NOMO-1 treated with dmso at 0.1 percent for 144 hours (cell line): ENCODE results near the gene HMCN2.

ENCODE experiments used
- DNase-seq: peaks from one replicate; lab custom pipeline; 2025; ENCODE audit not compliant: unreplicated experiment; lab: John Stamatoyannopoulos, UW

The HMCN2 gene

GRCh38 chr9:130462685-130463540 is 197.4 kb downstream of the HMCN2 start:
- DNase-seq: no peak

GRCh38 chr9:130463763-130464745 is 198.5 kb downstream of the HMCN2 start:
- DNase-seq: no peak

GRCh38 chr9:130465383-130466096 is 200.0 kb downstream of the HMCN2 start:
- no peak for DNase-seq

- no peak for DNase-seq
These were observed 201.1 kb downstream of the HMCN2 start for GRCh38 chr9:130466537-130467217.

GRCh38 chr9:130467316-130467715 is 201.8 kb downstream of the HMCN2 start:
- DNase-seq: no peak

DNA sequence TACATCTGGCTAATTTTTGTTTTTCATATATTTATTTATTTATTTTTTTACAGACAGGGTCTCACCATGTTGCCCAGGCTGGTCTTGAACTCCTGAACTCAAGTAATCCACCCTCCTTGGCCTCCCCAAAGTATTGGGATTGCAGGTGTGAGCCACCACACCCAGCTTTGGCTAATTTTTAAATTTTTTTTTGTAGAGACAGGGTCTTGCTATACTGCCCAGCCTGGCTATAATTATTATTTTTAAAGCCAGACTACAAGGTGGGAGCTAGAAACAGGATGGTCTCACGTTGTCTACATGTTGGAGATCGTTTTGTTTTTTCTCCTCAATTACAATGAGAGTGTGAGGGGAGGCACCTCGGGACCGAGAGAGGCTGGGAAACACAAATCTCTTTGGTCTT is 203.0 kb downstream of the HMCN2 start:
- no peak for DNase-seq

GRCh38 chr9:130470269-130470668 is 204.7 kb downstream of the HMCN2 start:
- DNase-seq: no peak

GRCh38 chr9:130470950-130471349 is 205.4 kb downstream of the HMCN2 start:
- DNase-seq: no peak

- no peak for DNase-seq
These were observed 206.0 kb downstream of the HMCN2 start for GRCh38 chr9:130471411-130472183.

GRCh38 chr9:130472184-130472705 is 206.7 kb downstream of the HMCN2 start:
- no peak for DNase-seq

DNA sequence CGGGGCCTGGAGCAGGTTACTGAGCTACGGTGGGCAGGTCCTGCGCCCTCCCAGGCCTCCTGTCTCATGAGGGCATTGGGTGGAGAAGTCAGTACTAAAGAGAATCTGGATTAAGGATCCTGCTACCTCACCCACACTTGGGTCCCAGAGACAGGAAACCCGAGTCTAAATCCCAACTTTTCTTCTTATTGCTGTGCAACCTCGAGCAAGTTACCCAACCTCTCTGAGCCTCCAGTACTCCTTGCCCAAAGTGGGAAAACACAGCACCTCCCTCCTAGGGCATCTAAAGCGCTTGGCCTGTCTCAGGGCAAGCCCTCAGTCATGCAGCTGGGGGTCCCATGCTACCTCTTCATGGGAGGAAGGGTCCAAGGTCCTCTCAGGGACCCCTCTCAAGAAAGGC is 207.4 kb downstream of the HMCN2 start:
- no peak for DNase-seq

DNA sequence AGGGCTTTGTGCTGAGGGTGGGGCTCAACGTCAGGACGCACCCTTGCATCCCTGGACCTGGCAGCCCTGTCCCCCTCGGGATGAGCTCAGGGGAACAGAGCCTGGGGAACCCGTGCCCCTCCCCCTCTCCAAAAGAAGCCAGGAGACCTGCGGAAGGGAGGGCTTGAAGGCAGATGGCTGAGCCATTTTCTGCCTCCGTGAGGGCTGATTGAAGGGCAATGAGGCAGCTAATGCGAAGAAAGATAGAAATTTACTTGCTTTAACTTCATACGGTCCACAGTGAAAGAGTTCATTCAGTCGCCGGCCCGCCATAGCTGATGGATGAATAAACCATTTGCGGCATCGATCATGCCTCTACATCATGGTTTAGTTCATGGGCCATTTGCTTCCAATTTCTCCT is 208.0 kb downstream of the HMCN2 start:
- DNase-seq: no peak

DNA sequence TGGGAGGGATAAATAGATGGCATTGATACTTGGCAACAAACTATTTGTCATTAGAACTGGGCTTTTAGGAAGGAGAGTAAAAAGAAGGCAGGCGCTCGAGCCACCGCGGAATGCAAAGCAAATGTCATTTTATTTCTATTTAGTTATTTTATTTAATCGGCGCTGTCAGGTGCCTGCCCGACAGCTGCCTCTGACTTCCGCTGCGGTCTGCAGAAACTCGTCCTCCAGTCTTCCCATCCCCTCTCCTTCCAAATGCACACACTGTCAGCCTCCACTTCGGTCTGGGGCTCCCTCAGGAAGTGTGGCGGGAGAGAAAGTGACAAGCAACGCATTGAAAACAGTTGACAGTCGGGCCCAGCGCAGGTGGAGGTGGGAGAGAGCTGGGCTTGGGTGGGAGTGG is 208.5 kb downstream of the HMCN2 start:
- no peak for DNase-seq

GRCh38 chr9:130476151-130476730 is 210.7 kb downstream of the HMCN2 start:
- DNase-seq: no peak

DNA sequence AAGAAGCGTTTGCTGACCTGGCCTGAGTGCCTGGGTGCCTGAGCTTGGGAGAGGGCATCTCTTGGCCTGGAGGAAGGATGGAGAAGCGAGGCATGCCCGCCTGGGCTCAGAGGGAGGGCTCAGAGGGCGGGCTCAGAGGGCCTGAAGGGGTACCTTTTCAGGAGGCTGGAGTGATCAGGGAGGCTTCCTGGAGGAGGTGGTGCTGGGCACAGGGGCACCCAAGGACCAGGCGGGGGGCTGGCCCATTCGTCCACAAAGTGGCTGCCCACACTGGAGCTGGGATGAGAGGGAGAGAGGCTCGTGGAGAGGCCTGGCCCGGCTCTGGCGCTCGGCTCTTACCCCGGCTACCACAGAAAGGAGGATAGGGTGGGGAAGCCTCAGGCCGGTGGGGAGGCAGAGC is 212.0 kb downstream of the HMCN2 start:
- DNase-seq: no peak

DNA sequence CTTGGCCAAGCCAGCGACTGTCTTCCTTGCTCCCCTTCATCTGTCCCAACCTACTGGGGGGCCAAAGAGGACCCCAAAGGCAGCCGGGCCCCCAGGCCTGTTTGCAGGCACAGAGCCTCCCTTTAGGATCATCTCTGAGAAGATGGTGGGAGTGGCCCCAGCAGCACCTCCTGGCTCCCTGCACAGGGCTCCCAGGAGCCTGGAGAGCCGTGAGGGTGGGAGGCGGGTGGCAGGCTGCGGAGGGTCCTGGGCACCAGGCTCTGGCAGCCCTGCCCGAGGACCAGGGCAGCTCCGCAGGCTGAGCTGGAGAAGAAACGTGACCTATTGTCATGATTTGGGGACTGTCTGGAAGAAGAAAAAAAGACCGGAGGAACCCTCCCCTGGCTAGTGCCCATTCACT is 212.6 kb downstream of the HMCN2 start:
- no peak for DNase-seq

DNA sequence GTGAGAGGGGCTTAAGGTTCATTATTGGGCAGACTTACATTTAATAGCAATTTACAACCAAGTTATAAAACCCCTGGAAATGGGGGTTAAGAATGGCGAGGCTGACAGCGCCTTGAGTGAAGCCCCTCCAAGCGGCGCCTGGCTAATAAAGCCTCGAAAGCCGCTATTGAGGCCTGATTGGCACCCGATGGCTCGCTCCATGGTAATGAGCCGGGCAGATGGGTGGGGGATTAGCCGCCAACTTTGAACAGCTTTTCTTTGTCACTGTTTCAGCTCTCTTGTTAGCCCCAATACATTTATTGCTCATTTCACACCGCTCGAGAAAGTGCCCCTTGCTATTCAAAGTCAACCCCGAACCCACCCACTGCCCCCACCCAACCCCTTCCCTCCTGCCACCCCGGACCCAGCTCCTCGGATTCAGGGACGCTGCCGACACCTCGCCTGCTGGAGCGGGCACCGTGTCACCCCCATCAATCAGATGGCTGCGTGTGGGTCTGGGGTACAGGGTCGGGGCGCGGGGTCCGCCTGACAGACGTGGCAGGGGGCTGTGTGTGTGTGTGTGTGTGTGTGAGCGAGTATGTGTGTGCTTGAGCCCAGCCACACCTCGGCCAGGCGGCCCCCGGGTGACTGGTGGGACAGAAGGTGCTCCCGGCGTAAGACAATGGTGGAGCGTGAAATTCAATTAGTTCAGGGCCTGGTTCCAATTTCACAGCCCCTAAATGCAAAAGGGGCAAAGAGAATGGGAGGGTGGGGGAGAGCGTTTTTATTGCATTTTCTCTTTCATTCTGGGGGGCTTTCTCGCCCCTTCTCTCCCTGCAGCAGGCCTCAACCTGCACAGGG is 213.4 kb downstream of the HMCN2 start:
- no peak for DNase-seq

GRCh38 chr9:130479587-130479986 is 214.0 kb downstream of the HMCN2 start:
- no peak for DNase-seq
